A549 (cell line): ENCODE measurements around the gene PPP2R2D.

Source experiments
- NR3C1 ChIP-seq: fragments of >200 bp; sonication (Bioruptor Twin); formaldehyde crosslinking; IDR thresholded peaks from 3 replicates; pipeline ENCODE4 v1.6.1; 2017
- RFX5 ChIP-seq: fragments of 450-650 bp; IDR thresholded peaks from 2 replicates; pipeline ENCODE4 v1.7.1; 2014; ENCODE audit warnings: antibody characterized with exemption, mild to moderate bottlenecking, moderate library complexity
- TF ChIP-seq, protein P1 (sequence below): fragments of >200 bp; sonication (Bioruptor Twin); formaldehyde crosslinking; IDR thresholded peaks from 3 replicates; pipeline ENCODE4 v1.5.1; 2016

DNA sequence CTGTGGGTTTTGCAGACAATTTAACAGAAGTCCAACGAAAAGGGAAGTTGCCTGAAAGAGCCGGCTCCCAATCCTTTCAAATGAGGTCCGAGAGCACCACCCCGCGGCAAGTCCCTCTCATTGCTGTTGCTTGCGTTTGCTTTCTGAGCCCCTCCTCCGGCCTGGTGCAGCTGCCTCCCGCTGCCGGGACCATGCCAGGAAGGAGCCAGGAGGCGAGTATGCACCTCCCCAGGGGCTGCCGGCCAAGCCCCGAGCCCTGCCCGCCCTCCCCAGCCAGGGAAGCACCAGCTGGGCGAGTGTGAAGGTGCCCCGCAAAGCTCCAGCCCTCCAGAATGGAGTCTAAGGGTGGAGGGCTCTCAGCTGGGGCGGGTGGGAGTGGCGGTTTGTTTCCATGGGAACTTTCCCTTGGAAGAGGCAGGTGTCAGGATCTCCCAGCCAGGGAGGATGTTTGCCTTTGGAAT, 25.8 kb upstream of the PPP2R2D start:
- no peak for TF ChIP-seq NR3C1
- TF ChIP-seq, protein P1, sequence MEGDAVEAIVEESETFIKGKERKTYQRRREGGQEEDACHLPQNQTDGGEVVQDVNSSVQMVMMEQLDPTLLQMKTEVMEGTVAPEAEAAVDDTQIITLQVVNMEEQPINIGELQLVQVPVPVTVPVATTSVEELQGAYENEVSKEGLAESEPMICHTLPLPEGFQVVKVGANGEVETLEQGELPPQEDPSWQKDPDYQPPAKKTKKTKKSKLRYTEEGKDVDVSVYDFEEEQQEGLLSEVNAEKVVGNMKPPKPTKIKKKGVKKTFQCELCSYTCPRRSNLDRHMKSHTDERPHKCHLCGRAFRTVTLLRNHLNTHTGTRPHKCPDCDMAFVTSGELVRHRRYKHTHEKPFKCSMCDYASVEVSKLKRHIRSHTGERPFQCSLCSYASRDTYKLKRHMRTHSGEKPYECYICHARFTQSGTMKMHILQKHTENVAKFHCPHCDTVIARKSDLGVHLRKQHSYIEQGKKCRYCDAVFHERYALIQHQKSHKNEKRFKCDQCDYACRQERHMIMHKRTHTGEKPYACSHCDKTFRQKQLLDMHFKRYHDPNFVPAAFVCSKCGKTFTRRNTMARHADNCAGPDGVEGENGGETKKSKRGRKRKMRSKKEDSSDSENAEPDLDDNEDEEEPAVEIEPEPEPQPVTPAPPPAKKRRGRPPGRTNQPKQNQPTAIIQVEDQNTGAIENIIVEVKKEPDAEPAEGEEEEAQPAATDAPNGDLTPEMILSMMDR, result peak; percentile 77
- TF ChIP-seq RFX5, result no peak
